Measurements from ENCODE around the gene PHLDB2.
A peak's percentile ranks its signal among the peaks of the same experiment; 100 is the strongest.

PHLDB2 gene

DNA sequence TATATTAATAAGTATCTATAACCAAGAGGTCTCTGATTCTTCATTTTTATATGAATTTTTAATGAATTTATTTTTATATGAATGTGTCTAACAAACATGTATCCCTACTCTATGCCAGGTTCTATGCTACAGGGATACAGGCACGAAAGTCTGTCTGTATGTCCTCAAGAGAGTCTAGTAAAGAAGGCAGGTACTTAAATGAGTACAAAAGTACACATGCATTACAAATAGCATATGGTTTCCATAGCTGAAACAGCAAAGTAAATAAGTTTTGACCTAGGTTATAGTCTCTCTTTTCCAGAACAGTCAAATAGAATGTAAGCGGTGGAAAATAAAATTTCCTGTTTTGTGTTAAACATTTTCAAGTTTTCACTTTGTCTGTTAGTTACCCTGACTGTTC is 106.4 kb downstream of the PHLDB2 start:
- DNase-seq (ENCODE audit: low spot score), result no peak

DNA sequence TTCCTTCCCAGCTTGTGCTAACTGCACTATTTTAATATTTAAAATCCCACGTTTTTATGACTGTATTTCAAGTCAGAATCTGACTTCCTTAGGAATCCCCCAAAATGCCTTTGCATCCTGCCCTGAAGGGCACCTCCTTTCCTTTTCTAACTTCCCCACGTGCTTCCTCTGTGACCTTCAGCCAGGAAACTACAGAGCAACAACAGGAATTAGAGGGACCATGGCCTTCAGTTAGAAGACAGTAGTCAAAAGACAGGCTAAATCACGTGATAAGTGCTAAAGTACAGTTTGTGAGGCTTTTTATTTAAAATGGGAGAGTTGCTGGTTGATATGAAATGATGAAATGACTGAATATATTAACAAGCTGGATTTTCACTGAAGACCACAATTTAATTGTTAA is 108.0 kb downstream of the PHLDB2 start:
- DNase-seq (ENCODE audit: low spot score), result no peak

DNA sequence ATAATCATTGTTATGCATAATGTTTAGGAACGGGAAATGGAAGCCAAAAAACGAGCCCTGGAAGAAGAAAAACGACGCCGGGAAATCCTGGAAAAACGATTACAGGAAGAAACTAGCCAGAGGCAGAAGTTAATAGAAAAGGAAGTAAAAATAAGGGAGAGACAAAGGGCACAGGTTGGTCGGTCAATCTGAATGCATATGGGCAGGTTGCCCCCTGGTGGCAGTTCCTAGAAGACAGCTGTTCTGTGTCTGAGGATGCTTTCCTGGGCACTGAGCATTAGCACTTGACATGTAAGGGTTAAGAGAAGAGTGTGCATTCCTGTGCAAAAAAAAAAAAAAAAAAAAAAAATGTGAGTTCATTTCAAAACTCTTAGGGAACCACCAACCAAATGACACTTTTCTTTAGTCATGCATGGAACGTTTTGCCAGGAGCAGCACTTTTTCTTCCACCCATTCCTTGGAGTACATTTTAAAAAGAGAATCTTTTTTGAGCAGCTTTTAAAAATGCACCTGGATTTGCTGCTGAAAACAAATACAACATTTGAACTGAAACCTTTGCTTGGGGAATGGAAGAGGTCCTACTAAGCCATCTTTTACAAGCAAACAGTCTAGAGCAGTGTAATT is 108.7 kb downstream of the PHLDB2 start:
- peak; percentile 63 for DNase-seq (ENCODE audit: low spot score)

DNA sequence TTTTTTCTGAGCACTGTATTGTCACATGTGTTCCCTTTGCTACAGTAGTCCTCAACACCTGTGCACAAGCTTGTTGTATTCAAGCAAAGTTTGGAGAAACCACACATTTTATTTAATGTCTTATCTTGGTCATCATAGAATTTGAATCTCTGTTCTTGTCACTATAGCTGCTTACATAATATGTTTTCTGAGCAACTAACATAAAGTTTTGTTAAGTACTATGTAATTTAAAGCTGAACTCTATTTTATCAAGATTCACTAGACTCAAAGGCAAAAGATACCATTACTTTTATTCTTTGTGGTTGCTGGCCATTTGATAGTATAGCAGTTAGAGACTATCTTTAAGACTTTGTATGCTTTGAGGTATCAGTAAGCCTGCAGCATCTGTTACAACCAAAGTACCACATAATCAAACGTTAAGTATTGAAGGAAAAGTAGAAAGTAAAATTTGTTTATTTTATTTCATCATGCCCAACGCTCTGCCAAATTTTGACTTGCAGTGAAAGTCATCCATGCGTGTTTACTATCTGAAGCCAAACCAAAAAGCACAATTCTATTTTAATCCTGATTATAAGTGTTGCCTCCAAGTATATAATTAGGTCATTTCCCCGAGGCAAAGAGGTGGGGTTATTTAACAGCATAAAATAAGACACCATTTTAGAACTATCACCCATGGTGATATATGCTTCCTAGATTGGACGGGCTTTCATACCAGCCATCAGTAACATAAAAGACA is 109.4 kb downstream of the PHLDB2 start:
- no peak for DNase-seq (ENCODE audit: low spot score)

DNA sequence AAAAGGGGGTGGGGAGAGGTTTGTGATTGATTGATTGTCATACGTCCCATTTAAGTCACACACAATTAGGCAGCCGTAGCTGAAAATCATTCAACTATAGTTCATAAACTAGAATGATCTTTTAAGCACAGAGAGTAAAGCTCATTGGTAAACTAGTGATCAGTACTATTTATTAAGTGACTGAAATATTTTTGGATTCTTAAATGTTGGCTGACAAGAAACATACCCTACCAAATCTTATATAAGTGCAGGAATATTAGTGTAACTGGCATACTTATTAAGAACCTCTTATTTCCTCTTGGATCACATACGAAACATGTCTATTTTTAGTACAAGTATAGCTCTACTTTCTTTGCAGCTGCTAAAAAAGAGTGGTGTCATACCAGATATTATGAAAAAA is 111.3 kb downstream of the PHLDB2 start:
- DNase-seq (ENCODE audit: low spot score), result no peak

DNA sequence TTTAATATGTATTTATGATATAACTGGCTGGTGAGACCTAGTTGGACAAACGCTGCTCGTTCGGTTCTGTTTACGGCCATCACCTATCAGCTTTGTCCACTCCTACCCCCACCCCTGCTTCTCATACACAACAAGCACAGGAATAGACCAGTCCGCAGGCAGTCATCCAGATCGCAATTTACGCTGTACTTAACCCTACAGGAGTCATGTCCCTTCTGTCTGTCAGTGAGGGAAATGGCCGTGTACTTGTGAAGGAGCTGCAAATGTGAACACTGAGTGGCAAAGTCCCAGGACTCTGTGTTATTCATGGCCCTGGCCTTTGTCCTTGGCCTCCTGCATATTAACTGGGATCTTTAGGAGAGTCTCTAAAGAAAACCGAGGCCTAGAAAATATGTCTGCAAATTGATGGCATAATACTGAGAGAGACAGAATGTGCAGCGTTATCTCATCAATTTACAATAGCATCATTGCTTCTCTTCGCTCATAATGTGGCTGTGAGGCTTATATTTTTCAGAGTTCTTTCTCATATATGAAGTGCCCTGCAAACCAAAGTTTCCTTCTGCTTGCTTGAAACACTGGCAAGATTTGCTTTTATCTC is 112.6 kb downstream of the PHLDB2 start:
- no peak for DNase-seq (ENCODE audit: low spot score)

DNA sequence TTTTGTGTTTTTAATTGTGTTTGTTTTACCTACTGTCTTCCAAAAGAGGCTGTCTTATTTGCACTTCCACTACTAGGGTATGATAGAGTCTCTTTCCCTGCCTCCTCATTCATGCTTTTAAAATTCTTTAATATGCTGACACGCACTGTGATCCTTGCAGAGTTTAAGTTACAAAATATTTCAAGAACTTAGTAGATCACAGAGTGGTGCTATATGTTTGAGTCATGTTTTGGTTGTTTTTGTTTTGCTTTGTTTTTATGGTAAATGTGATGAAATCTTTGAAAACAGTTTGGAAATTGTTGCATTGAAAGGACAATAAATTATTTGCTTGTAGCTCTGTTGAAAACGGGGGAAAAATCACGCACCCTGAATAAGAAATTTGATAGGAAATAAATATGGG is 113.8 kb downstream of the PHLDB2 start:
- no peak for DNase-seq (ENCODE audit: low spot score)

DNA sequence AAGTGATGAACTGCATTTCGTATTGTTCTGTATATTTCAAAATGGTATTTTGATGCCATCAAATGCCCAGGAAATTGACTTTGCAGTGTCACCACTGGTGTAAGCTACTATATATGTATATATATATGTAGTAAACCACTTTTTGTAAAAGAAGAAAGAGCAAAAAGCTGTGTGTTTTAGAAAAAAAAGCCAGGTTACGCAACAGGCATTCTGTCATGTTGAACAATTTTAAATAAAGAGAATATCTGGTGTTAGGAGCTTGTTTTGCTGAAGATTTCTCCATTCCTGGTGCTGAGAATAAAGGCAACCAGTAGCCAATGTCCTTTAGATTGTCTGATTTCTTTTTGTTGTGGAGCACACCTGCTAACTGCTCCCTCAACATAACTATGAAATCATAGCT is 116.1 kb downstream of the PHLDB2 start:
- no peak for DNase-seq (ENCODE audit: low spot score)

DNA sequence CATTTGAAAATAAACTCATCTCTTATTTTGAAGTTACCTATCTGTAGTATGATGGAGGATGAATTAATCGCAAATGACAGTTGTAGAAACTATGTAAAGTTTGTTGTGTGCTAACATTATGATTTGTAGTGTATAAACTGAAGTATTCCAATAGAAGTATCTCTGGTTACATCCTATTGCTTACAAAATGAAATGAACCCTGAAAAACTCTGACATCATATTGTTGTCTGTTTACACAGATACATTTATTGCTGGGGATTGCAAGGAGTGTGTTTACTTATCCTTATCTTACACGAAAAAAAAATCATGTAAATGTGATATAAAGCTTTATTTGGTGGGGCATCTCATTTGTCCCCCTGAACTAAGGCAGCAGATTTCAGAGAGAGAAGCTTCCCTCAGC is 117.2 kb downstream of the PHLDB2 start:
- DNase-seq (ENCODE audit: low spot score), result no peak

DNA sequence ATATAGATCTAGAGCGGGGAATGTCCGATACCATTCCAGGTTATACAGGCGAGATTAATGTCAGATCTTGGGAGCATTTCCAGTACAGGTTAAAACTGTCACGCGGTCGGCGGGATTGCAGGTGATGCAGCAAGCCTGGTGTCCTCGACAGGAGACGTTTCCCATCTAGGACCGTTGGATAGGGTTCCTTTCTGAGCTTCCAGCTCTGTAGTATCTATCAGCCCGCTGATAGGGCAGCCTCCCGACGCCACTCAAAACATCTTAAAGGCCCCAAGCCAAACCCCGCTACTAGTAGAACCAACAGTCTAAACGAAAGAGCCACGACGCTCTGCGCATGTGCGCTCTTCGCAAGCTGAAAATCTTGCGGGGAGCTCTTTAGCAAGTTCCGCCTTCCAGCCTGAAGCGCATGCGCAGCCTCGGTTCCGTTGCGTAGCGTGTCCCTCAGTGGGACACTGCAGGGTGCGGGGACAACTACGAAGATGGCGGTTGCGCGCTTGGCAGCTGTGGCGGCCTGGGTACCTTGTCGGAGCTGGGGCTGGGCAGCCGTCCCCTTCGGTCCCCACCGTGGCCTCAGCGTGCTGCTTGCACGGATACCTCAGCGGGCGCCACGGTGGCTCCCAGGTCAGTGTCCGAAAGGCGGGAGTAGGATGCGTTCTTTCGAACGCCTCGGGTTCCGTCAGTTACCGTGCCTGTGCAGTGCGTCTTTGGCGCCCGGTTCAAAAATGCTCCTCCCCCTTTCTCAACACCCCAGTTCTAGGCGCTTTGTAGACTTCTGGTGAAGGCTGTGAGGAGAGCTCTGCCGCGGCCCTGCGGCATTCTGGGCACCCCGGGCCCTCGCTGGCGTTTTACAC is 119.7 kb downstream of the PHLDB2 start, which contains the start of gene ABHD10:
ABHD10 (plus strand) TSS at position 444 of the 851 bp plus-strand sequence; CDS start at position 480, 36 bp downstream.
- DNase-seq (ENCODE audit: low spot score), result peak; percentile 93

DNA sequence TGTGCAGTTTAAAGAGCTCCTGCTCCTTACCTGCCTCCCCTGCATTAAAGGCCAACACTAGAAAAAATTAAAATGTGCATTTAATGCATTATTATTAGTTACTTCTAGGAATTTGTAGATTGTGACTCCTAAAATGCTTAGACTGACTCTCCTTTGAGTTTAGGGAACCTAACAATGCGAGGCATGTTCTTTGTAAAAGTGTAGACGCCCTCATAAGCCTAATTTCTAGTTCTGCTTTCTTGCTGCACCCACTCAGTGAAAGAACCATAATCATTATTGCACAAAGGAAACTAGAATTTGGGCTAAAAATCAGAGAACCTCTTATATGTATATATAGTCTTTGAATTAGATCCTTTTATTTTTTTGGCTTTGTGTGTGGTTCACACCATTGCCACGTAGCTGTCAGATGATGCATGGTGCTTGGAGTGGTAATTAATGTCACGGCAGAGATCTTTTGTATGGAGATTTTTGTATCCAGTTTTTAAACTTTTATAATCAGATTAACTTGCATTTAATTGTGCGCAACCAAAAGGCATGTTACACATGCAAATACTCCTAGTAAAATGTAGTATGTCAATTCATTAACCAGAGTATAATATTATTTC is 120.5 kb downstream of the PHLDB2 start:
- no peak for DNase-seq (ENCODE audit: low spot score)

DNA sequence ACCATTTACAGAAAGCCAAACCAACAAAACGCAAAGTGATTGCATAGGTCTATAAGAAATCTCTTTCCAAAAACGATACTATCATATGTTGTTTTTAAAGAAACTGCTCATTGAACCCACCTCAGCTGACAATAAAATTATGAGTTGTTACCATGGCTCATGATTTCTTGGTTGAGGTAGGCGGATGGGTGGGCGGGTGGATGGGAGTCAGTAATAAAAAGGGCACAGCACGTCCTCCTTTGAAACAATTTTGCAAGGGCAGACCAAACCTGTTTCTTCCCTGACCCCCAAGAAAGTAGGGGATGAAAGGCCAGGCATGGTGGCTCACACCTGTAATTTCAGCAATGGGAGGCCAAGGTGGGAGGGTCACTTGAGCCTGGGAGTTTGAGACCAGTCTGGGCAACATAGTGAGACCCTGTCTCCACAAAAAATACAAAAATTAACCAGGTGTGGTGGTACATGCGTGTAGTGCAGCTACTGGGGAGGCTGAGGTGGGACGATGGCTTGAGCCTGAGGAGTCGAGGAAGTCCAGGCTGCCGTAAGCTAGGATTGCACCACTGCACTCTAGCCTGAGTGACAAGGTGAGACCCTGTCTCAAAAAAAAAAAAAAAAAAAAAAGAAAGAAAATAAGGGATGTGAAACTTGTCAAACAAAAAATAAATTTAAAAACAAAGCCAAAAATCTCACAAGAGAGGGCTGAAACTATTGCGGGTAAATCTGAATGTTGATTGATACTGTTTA is 121.8 kb downstream of the PHLDB2 start:
- no peak for DNase-seq (ENCODE audit: low spot score)

DNA sequence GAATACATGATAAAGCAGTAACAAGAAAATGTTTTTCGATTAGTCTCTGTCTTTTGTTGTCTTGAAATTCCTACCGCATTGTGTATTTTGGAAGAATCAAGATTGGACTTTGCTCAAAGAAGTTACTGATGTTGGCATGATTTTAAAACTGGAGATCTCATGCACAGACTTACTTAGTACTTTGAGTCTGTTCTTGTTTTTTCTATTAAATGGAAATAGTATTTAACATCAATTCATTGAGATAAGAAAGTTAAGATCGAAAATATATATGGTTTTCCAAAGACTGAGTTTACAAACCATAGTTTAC is 122.3 kb downstream of the PHLDB2 start:
- no peak for DNase-seq (ENCODE audit: low spot score)

DNA sequence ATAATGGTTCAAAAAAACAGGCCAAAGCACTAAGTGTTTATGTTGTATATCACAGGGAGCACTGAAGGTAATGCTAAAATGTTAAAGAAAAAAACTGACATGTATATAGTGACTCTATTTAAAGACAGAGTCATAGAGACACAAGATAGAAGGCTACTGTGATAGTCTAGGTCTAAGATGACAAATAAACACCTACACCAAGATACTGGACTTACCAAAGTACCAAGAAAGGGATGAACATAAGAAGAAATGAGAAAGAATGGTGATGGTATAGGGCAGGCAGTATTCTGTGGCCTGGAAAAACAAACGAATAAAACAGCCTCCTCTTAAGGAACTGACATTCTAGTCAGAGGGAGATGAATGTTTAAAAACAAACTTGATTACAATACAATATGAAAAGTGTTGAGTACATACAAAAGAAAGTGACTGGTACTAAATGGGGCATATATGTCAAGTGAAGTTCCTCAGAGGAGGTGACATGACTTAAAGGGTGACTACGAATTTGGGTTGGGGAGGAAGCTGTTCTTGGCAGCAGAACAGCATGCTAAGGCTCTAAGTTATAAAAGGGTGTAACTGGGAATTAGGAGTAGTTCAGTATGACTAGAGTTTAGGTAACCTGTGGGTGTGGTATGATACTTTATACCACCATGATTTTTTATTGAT is 125.7 kb downstream of the PHLDB2 start:
- DNase-seq (ENCODE audit: low spot score), result no peak

DNA sequence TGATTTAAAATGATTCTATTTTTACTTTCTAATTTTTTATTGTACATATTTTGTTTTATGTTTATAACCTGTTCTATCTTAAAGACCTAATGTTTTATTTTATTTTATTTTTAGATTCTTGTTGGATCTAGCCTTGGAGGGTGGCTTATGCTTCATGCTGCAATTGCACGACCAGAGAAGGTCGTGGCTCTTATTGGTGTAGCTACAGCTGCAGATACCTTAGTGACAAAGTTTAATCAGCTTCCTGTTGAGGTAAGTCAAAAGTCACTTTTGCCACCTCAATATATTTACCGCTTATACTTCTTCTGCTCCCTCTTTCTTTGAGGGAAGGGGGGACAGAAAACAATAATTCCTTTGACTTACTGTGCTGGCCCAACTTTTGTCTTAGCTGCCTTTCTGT is 127.7 kb downstream of the PHLDB2 start:
- no peak for DNase-seq (ENCODE audit: low spot score)

DNA sequence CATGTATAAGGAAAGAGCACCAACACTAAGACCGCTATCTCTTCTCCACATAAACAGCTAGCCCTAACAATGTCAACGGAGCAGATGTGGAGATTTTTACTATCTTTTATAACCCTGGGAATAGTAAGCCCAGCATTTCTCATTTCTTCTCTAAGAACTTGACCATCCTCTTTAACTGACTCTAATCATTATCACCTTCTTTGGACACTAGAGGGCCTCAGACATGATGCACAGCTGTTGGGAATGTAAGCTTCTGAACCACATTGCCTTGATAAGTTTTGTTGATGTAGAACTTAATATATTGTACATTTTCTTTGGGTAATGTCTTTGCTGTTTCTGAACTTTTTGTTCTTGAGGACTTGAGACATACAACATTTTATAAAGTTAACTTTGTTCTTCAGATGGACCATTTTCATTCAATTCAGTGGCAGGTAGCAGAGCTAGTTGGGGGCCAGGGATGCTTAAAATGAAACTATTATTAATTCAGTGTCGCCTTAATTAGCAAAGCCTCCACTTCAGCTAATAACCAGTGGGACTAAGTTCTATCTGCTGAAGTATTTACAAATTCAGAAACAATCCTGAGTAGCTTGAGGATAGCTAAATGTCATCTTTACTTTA is 130.1 kb downstream of the PHLDB2 start:
- no peak for DNase-seq (ENCODE audit: low spot score)

DNA sequence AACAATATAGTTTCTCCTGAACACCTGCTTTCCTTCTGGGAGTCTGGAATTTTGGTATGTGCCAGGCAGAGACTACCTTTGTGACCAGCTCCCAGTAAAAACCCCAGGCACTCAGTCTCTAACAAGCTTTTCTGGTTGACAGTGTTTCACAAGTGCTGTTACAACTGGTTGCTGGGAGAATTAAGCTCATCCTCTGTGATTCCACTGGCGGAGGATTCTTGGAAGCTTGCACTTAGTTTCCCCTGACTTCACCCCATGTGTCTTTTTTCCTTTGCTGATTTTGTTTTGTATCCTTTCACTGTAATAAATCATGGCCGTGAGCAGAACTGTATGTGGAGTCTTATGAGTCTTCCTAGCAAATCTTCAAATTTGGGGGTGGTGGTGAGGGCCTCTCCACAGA is 134.0 kb downstream of the PHLDB2 start:
- no peak for DNase-seq (ENCODE audit: low spot score)

DNA sequence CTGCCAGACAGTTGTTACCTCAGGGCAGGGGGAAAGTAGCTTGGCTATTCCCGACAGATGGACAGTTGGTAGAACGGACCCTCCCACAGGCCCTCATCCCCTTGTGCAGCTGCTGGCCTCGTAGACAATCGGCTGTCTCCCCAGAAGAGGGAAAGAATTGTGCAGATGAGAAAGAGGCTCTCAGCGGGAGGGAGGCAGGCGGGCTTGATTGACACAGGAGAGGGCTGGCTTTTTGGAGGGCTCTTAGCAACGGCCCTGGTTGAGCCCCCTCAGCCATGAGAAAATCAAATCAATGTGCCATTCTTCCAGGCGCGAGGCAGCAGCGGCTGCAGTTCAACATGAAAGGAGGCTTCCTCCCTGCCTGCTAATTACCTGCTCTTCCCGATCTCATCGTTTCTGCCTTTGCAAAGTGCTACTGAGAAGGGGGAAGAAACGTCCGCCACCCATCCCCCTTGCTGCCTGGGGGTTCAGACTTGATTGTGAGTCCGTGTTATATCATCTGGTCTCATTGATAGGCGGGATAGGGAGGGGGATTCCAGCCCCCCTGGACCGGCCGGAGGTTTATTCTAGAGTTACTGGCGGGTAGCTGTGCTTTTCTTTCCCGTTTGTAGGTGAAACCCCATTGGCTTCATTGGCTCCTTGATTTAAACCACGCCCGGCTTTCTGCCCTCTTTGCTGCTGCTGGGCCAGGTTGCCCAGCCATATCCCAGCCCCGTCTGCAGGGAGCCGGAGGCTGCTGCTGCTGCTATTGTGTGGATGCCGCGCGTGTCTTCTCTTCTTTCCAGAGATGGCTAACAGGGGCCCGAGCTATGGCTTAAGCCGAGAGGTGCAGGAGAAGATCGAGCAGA is 139.8 kb downstream of the PHLDB2 start, which contains the start of gene TAGLN3:
TAGLN3 (plus strand) TSS at position 287 of the 848 bp plus-strand sequence; CDS start at position 788, 501 bp downstream.
- DNase-seq (ENCODE audit: low spot score), result no peak

All from D341Med (cell line).